Measurements from ENCODE around the gene DENND2C. TPM values are rescaled to one million over a fixed set of nuclear protein-coding genes. Genes with fewer than 3 reads are reported as not detected.

Gene DENND2C
- total RNA-seq, 2 donors from 2014 or later: 2.3 to 3.0 TPM

DNA sequence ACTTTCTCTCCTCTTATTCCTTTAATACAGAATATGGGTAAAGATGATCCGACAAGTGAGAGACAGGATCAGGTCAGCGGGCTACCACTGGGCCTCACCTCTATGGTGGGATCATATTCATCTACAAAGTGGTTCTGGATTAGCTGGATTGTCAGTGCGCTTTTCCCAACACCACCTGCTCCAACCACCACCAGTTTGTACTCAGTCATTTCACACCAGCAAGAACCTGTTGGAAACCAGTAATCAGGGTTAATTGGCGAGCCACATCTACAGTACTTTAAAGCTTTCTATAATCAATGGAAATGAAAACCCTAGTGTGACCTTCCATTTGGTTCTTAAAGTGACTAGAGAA lies 46.1 kb upstream of the DENND2C start:
- Histone ChIP-seq H3K9me3 (no peaks in the 10 kb centered on the region), H3K36me3 (replicated peaks in 1 of 2; ENCODE audit: insufficient read depth in 1 of 2, low read depth in 2 of 2) (peaks cover 0 to 31% of the 10 kb centered on the region in 2 donors), H3K27ac (peak overlapping the region; percentile 67 to 87 (median 81)), H3K27me3 (no peaks in the 10 kb centered on the region), H3K4me3 (peak overlapping the region; percentile 60 to 81), H3K4me1 (peaks cover 11% of the 10 kb centered on the region)
- no peak for DNase-seq
- peak; percentile 2 for ATAC-seq
- WGBS, 2 donors: 26 to 30% methylated on average over 4 of the region's 4 CpGs
- TF ChIP-seq, protein P1, sequence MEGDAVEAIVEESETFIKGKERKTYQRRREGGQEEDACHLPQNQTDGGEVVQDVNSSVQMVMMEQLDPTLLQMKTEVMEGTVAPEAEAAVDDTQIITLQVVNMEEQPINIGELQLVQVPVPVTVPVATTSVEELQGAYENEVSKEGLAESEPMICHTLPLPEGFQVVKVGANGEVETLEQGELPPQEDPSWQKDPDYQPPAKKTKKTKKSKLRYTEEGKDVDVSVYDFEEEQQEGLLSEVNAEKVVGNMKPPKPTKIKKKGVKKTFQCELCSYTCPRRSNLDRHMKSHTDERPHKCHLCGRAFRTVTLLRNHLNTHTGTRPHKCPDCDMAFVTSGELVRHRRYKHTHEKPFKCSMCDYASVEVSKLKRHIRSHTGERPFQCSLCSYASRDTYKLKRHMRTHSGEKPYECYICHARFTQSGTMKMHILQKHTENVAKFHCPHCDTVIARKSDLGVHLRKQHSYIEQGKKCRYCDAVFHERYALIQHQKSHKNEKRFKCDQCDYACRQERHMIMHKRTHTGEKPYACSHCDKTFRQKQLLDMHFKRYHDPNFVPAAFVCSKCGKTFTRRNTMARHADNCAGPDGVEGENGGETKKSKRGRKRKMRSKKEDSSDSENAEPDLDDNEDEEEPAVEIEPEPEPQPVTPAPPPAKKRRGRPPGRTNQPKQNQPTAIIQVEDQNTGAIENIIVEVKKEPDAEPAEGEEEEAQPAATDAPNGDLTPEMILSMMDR (IDR thresholded peaks at IDR 0.05): no peak
- TF ChIP-seq POLR2A (IDR thresholded peaks at IDR 0.05): no peak
- intact Hi-C loops (cut with DNase I): no loop called here

DNA sequence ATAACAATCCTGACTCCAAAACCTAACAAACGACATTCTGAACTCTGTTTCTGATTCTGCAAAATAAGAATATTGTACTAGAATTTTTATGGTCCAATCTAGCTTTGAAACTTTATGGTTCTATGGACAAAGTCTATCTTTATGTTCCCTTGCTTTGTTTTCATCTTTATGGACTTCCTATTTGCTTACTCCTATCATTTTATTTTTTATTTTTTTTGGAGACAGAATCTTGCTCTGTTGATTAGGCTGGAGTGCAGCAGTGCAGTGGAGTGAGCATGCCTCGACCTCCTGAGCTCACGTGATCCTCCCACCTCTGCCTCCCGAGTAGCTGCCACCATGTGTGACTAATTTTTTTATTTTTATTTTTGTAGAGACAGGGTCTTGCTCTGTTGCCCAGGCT lies 43.1 kb upstream of the DENND2C start:
- H3K9me3 ChIP-seq: no peaks in the 10 kb centered on the region
- peaks cover 0 to 17% of the 10 kb centered on the region in 2 donors for H3K36me3 ChIP-seq (replicated peaks in 1 of 2; ENCODE audit: insufficient read depth in 1 of 2, low read depth in 2 of 2)
- intact Hi-C loops (cut with DNase I): no loop called here
- ATAC-seq: no peak
- H3K4me1 ChIP-seq: peaks cover 11% of the 10 kb centered on the region
- H3K27ac ChIP-seq: no peak overlapping the region
- H3K4me3 ChIP-seq: no peak overlapping the region
- no peaks in the 10 kb centered on the region for H3K27me3 ChIP-seq
- no peak for DNase-seq
- 82% methylated on average over 4 of the region's 4 CpGs for WGBS, 2 donors
- TF ChIP-seq, protein P1 (IDR thresholded peaks at IDR 0.05): no peak
- no peak for TF ChIP-seq POLR2A (IDR thresholded peaks at IDR 0.05)

DNA sequence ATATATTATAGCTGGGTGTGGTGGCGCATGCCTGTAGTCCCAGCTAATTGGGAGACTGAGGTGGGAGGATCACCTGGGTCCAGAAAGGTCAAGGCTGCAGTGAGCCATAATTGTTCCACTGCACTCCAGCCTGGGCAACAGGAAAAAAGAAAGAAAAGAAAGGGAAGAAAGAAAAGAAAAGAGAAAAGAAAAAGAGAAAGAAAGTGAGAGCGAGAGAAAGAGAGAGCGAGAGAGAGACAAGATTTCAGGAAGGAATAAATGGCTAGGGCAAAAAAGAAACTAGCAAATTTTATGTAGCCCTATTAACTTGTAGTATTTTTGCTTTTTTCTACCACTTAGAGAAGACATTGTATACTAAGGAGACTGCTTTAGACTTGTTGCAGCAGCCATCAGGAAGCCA lies 40.5 kb upstream of the DENND2C start:
- intact Hi-C loops (cut with DNase I): no loop called here

DNA sequence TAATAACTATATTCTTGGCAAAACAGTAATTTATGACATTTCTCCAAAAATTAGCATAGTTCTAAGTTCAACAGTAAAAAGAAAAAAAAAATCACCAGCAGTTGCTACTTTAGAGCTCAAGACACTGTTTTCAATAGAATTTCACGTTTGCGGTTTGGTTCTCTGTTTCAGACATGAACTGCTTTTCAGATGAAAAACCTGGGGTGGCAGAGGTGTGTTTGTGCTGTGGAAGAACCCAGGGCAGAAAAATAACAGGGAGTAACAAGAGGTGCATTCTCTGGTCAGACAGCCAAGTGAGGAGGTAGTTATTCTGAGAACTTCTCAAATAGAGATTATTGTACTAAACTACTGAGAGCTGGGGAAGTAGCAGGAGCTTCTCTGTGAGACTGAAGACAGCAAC lies 37.8 kb upstream of the DENND2C start:
- WGBS, 2 donors: 83 to 90% methylated on average over 2 of the region's 2 CpGs
- Histone ChIP-seq H3K4me1 (no peaks in the 10 kb centered on the region), H3K36me3 (replicated peaks in 1 of 2; ENCODE audit: insufficient read depth in 1 of 2, low read depth in 2 of 2) (peaks cover 0 to 29% of the 10 kb centered on the region in 2 donors), H3K9me3 (no peaks in the 10 kb centered on the region), H3K4me3 (no peak overlapping the region), H3K27ac (no peak overlapping the region), H3K27me3 (no peaks in the 10 kb centered on the region)
- DNase-seq (no peak), ATAC-seq (no peak)
- intact Hi-C loops (cut with DNase I): no loop called here
- TF ChIP-seq POLR2A (IDR thresholded peaks at IDR 0.05): no peak
- TF ChIP-seq, protein P1 (IDR thresholded peaks at IDR 0.05): no peak

More for the DNA sequence above, 40.5 kb upstream of the DENND2C start:
- 97% methylated on average over 3 of the region's 3 CpGs for WGBS, 2 donors
- Histone ChIP-seq H3K27me3 (no peaks in the 10 kb centered on the region), H3K36me3 (replicated peaks in 1 of 2; ENCODE audit: insufficient read depth in 1 of 2, low read depth in 2 of 2) (peaks cover 0 to 36% of the 10 kb centered on the region in 2 donors), H3K4me3 (no peak overlapping the region), H3K27ac (no peak overlapping the region), H3K9me3 (no peaks in the 10 kb centered on the region), H3K4me1 (peaks cover 4% of the 10 kb centered on the region)
- no peak for DNase-seq
- TF ChIP-seq POLR2A (IDR thresholded peaks at IDR 0.05): no peak
- TF ChIP-seq, protein P1 (IDR thresholded peaks at IDR 0.05): no peak
- ATAC-seq: no peak

DNA sequence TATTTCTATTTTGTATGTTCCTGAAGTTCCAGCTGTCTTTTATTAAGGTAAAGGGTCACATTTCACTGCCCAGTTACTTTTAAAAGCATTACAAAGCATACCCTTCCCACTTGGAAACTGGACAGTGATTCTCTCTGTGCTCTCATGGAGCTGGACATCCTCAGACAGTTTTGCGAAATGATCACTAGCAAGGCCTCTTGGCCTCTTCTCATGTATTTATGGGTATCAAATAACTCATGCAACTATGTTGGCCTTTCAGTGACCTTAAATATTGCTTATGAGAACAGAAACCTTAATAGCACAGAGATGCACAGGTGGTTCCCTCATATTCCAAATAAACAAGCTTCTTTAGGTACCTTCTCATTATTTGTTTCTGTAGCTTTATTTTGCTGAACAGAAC lies 33.4 kb upstream of the DENND2C start:
- ATAC-seq: no peak
- Histone ChIP-seq H3K36me3 (replicated peaks in 1 of 2; ENCODE audit: insufficient read depth in 1 of 2, low read depth in 2 of 2) (peaks cover 0 to 23% of the 10 kb centered on the region in 2 donors), H3K27ac (no peak overlapping the region), H3K27me3 (no peaks in the 10 kb centered on the region), H3K4me1 (no peaks in the 10 kb centered on the region), H3K9me3 (no peaks in the 10 kb centered on the region), H3K4me3 (no peak overlapping the region)
- intact Hi-C loops (cut with DNase I): no loop called here
- TF ChIP-seq POLR2A (IDR thresholded peaks at IDR 0.05): no peak
- TF ChIP-seq, protein P1 (IDR thresholded peaks at IDR 0.05): no peak
- 86 to 94% methylated on average over 1 of the region's 1 CpG for WGBS, 2 donors
- no peak for DNase-seq
